PC-3 (cell line): ENCODE measurements around the gene RBP2.

Experiments
- CTCF ChIP-seq: fragments of 300-600 bp; sonication (generic); conservative IDR thresholded peaks from 2 replicates; pipeline ENCODE4 v1.5.1; 2017; ENCODE audit warnings: antibody characterized with exemption, low read depth, mild to moderate bottlenecking, low read length
- EZH2 ChIP-seq: fragments of 300-600 bp; sonication (generic); IDR thresholded peaks from one replicate; pipeline ENCODE4 v1.6.1; 2017; ENCODE audit warnings: antibody characterized with exemption, mild to moderate bottlenecking, low read length; ENCODE audit not compliant: unreplicated experiment
- EZH2phosphoT487 ChIP-seq: fragments of 300-600 bp; sonication (generic); IDR thresholded peaks from 2 replicates; pipeline ENCODE4 v1.6.1; 2018; ENCODE audit warnings: mild to moderate bottlenecking, antibody characterized with exemption, low read length, borderline replicate concordance

DNA sequence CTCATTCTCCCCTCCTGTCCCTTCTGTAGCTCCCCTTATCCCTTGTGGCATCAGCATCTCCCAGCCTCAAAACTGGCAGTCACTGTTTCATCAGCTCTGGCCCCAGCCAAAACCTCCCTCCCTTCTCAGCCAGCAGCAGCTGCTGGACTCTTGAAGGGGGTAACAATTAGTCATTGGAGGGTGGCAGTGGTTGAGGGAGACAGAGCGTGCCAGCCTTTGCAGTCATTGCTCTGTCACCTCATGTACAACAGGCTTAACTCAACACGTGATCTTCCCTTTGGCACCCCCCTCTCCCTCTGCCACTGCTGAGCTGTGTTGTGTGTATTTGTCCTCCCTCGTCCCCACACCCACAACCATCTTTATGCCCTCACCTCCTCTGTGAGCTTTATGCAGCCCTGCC is 28.2 kb downstream of the RBP2 start:
- TF ChIP-seq EZH2 (no peak), CTCF (no peak), EZH2phosphoT487 (no peak)
